Fibroblast of lung (primary cell): Measurements from ENCODE around the gene ARHGAP28. TPM values are rescaled to one million over a fixed set of nuclear protein-coding genes. Genes with fewer than 3 reads are reported as not detected.

Experiments
- DNase-seq, 2 donors: peaks; one replicate each; pipeline versions ENCODE4 v3.0.0 to v3.0.0-alpha.2; 2010; ENCODE audit warnings: low read depth in 2 of 2
- H2AFZ ChIP-seq: 2 replicates; pipeline ENCODE4 v1.5.1; 2012; ENCODE audit warnings: low read length, control low read depth, inconsistent platforms
- H3K27ac ChIP-seq: 2 replicates; pipeline ENCODE4 v1.5.1; 2011; ENCODE audit warnings: low read length, control low read depth; ENCODE audit not compliant: insufficient read depth
- H3K27me3 ChIP-seq: 2 replicates; pipeline ENCODE4 v1.5.1; 2011; ENCODE audit warnings: mild to moderate bottlenecking, low read length; ENCODE audit not compliant: control insufficient read depth, insufficient read depth
- H3K36me3 ChIP-seq: 2 replicates; pipeline ENCODE4 v1.5.1; 2011; ENCODE audit warnings: low read length; ENCODE audit not compliant: control insufficient read depth, insufficient read depth
- H3K4me1 ChIP-seq: 2 replicates; pipeline ENCODE4 v1.5.1; 2011; ENCODE audit warnings: low read length; ENCODE audit not compliant: control insufficient read depth, insufficient read depth; ENCODE audit errors: extremely low read depth
- H3K4me2 ChIP-seq: 2 replicates; pipeline ENCODE4 v1.5.1; 2011; ENCODE audit warnings: low read length, control low read depth; ENCODE audit not compliant: insufficient read depth; ENCODE audit errors: extremely low read depth
- H3K4me3 ChIP-seq, 4 experiments: fragments of 200-600 bp in 1 of 4; sonication (generic) in 1 of 4; replicated peaks in 1 of 4; 2 replicates each; pipeline ENCODE4 v1.5.1; 2011 to 2016; ENCODE audit warnings: low read length in 4 of 4, low read depth in 3 of 4, mild to moderate bottlenecking in 3 of 4, control low read depth in 2 of 4, inconsistent platforms in 1 of 4, mixed read lengths in 1 of 4; ENCODE audit not compliant: insufficient read depth in 1 of 4; ENCODE audit errors: control extremely low read depth in 1 of 4
- H3K79me2 ChIP-seq: 2 replicates; pipeline ENCODE4 v1.5.1; 2012; ENCODE audit warnings: mild to moderate bottlenecking, low read length, inconsistent platforms; ENCODE audit not compliant: control insufficient read depth, insufficient read depth
- H3K9ac ChIP-seq: 2 replicates; pipeline ENCODE4 v1.5.1; 2011; ENCODE audit warnings: mild to moderate bottlenecking, low read length, control low read depth; ENCODE audit not compliant: insufficient read depth
- H3K9me3 ChIP-seq: 2 replicates; pipeline ENCODE4 v1.5.1; 2012; ENCODE audit warnings: low read depth, low read length; ENCODE audit not compliant: control insufficient read depth, insufficient read depth
- H4K20me1 ChIP-seq: 2 replicates; pipeline ENCODE4 v1.5.1; 2011; ENCODE audit warnings: low read length; ENCODE audit not compliant: control insufficient read depth, insufficient read depth; ENCODE audit errors: extremely low read depth
- CTCF ChIP-seq, 2 donors: IDR thresholded peaks in 1 of 2; conservative IDR thresholded peaks in 1 of 2; 1 replicate in 1 of 2; 2 replicates in 1 of 2; pipeline ENCODE4 v1.5.1; 2011 to 2012; ENCODE audit warnings: low read length in 2 of 2, control low read depth in 1 of 2, inconsistent platforms in 1 of 2, low read depth in 1 of 2, mild to moderate bottlenecking in 1 of 2
- EZH2 ChIP-seq: IDR thresholded peaks from 2 replicates; pipeline ENCODE4 v1.5.1; 2012; ENCODE audit warnings: low read length, control low read depth, mild to moderate bottlenecking; ENCODE audit errors: missing control alignments
- polyA plus RNA-seq, 2 donors: library from polyadenylated mRNA; depleted of rRNA in 1 of 2; stranded (reverse) in 1 of 2; unstranded in 1 of 2; fragments of >200 nt; gene quantifications; 2 replicates each; pipeline ENCODE4 v1.2.1, GENCODE V29; 2011 to 2012; ENCODE audit warnings: missing spikeins in 1 of 2
- total RNA-seq: library from RNA; depleted of rRNA; stranded (reverse); fragments of >200 nt; gene quantifications from 2 replicates; pipeline ENCODE4 v1.2.1, GENCODE V29; 2014

ARHGAP28 gene
- total and polyA plus RNA-seq, 2 donors (not counting 1 experiment from before 2014, with no cell fraction given): 3.3 to 35.0 TPM

- Histone ChIP-seq H3K9me3 (no peaks in the 10 kb centered on the region), H3K4me2 (no peak overlapping the region), H4K20me1 (no peaks in the 10 kb centered on the region), H3K27me3 (no peaks in the 10 kb centered on the region), H3K36me3 (no peaks in the 10 kb centered on the region), H3K27ac (no peak overlapping the region), H3K79me2 (no peaks in the 10 kb centered on the region), H3K9ac (no peak overlapping the region), H3K4me3 (no peak overlapping the region), H2AFZ (no peak overlapping the region), H3K4me1 (no peaks in the 10 kb centered on the region)
- TF ChIP-seq EZH2: no peak
- no peak for TF ChIP-seq CTCF (conservative IDR thresholded peaks at IDR 0.05 in 1 of 2, IDR thresholded peaks at IDR 0.05 in 1 of 2; ENCODE audit: low read depth in 1 of 2, low read length in 2 of 2)
- DNase-seq: no peak
Observed at GRCh38 chr18:6921571-6921970, 192.1 kb downstream of the ARHGAP28 start.

- no peaks in the 10 kb centered on the region for H4K20me1 ChIP-seq
- H3K79me2 ChIP-seq: no peaks in the 10 kb centered on the region
- no peak overlapping the region for H3K9ac ChIP-seq
- no peaks in the 10 kb centered on the region for H3K36me3 ChIP-seq
- no peak overlapping the region for H2AFZ ChIP-seq
- no peaks in the 10 kb centered on the region for H3K27me3 ChIP-seq
- TF ChIP-seq CTCF (conservative IDR thresholded peaks at IDR 0.05 in 1 of 2, IDR thresholded peaks at IDR 0.05 in 1 of 2; ENCODE audit: low read depth in 1 of 2, low read length in 2 of 2) (no peak), EZH2 (no peak)
- H3K9me3 ChIP-seq: no peaks in the 10 kb centered on the region
- no peak overlapping the region for H3K27ac ChIP-seq
- H3K4me1 ChIP-seq: no peaks in the 10 kb centered on the region
- no peak overlapping the region for H3K4me2 ChIP-seq
- H3K4me3 ChIP-seq: no peak overlapping the region
- no peak for DNase-seq
Observed at GRCh38 chr18:6923220-6923619, 193.7 kb downstream of the ARHGAP28 start.

- Histone ChIP-seq H3K36me3 (no peaks in the 10 kb centered on the region), H4K20me1 (no peaks in the 10 kb centered on the region), H3K4me2 (no peak overlapping the region), H3K27me3 (no peaks in the 10 kb centered on the region), H3K9me3 (no peaks in the 10 kb centered on the region), H3K4me3 (no peak overlapping the region), H2AFZ (no peak overlapping the region), H3K4me1 (no peaks in the 10 kb centered on the region), H3K79me2 (no peaks in the 10 kb centered on the region), H3K27ac (no peak overlapping the region), H3K9ac (no peak overlapping the region)
- no peak for DNase-seq
- TF ChIP-seq CTCF (conservative IDR thresholded peaks at IDR 0.05 in 1 of 2, IDR thresholded peaks at IDR 0.05 in 1 of 2; ENCODE audit: low read depth in 1 of 2, low read length in 2 of 2) (no peak), EZH2 (no peak)
Observed at GRCh38 chr18:6927153-6927552, 197.6 kb downstream of the ARHGAP28 start.
